ENCODE measurements around the gene ARHGAP42.
"Not testable (repeated sequence)": the region's sequence is repeated elsewhere in the genome, so short reads cannot be mapped to it uniquely, and the experiment has no call there.

ARHGAP42 gene, protein sequence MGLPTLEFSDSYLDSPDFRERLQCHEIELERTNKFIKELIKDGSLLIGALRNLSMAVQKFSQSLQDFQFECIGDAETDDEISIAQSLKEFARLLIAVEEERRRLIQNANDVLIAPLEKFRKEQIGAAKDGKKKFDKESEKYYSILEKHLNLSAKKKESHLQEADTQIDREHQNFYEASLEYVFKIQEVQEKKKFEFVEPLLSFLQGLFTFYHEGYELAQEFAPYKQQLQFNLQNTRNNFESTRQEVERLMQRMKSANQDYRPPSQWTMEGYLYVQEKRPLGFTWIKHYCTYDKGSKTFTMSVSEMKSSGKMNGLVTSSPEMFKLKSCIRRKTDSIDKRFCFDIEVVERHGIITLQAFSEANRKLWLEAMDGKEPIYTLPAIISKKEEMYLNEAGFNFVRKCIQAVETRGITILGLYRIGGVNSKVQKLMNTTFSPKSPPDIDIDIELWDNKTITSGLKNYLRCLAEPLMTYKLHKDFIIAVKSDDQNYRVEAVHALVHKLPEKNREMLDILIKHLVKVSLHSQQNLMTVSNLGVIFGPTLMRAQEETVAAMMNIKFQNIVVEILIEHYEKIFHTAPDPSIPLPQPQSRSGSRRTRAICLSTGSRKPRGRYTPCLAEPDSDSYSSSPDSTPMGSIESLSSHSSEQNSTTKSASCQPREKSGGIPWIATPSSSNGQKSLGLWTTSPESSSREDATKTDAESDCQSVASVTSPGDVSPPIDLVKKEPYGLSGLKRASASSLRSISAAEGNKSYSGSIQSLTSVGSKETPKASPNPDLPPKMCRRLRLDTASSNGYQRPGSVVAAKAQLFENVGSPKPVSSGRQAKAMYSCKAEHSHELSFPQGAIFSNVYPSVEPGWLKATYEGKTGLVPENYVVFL

DNA sequence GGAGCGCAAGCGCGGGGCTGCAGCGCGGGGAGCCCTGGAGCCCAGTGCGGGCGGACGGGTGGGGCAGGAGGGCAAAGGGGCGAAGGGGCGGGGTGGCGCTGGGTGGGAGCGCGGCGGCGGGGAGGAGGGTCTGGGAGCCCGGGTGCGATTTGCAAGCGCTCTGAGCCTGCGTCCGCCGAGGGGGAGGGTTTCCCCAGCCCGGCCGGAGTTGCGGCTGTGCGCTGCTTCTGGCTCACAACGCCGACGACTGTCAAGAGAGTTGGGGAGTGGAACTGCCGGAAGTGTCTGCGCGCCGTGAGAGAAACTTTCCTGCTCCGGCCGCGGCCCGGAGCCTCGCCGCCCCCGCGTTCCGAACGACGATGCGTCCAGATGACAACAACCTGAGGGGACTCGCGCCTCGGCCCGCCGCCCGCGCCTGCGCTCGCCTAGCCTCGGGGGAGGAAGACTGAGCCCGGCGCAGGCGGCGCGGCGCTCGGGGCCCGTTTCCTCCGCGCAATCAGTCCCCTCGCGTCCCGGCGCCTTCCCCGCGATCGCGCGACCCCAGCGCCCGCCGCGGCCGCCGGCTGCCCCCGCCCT, at the start of gene ARHGAP42:
TSS of gene ARHGAP42 (plus strand) at position 235 of the 576 bp plus-strand sequence. CDS start 391 bp downstream, outside the sequence.
- DNase-seq (ENCODE audit: low read depth), result no peak

- no peak for DNase-seq (ENCODE audit: low read depth)
Observed at GRCh38 chr11:100637706-100638105, 49.4 kb upstream of the ARHGAP42 start.

DNA sequence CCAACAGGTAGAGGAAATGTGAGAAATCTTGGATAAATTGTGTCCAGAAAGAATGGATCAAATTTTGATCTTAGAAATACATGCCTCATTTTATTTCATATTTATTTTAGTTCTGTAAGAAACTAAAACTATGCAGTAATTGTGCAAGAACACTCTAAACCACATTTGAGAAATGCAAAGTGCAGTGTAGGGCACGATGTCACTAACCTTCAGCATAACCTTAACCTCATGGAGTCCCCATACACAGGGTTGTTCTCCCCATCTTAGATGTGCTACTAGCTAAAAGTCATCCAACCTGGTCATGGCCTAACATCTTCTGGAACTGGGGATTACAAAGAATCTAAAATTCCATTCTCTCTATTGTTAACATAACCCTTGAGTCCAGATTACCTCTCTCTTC, 48.4 kb upstream of the ARHGAP42 start:
- DNase-seq (ENCODE audit: low read depth), result no peak

GRCh38 chr11:100639140-100639539, 47.9 kb upstream of the ARHGAP42 start:
- no peak for DNase-seq (ENCODE audit: low read depth)

DNA sequence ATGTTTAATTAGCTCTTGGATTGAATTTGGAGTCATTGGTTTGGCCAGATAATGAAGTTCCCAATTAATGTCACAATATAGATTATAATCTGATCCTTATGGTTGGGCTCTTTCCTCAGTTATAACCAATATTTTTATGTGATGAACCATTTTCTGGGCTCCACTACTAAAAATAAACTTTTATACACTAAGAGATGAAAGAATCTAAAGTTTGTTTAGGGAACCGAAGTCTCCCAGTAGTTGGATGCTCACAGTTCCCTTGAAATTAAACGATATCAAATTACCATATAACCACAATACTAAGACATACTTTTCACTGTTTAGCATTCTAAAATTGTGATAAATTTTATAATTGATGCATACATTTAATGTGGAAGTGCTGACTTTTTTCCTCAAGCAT, 47.0 kb upstream of the ARHGAP42 start:
- DNase-seq (ENCODE audit: low read depth), result no peak

DNA sequence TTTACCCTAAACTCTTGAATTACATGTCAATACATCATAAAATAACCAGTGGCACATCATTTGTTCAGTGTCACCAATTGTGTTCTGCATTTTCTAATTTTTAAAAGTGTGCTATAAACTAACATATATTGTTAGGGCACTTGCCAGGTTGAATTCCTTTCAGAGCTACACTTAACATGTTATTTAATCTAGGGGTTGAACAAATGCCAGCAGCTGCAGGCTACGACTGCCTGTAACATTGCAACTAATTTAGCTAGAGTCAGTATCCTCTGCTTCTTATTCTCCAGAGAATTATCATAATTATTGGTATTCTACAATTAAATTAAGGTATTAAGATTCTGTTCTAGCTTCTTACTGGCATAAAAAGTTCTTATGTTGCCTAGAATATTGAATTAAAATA, 46.4 kb upstream of the ARHGAP42 start:
- DNase-seq (ENCODE audit: low read depth), result no peak

DNA sequence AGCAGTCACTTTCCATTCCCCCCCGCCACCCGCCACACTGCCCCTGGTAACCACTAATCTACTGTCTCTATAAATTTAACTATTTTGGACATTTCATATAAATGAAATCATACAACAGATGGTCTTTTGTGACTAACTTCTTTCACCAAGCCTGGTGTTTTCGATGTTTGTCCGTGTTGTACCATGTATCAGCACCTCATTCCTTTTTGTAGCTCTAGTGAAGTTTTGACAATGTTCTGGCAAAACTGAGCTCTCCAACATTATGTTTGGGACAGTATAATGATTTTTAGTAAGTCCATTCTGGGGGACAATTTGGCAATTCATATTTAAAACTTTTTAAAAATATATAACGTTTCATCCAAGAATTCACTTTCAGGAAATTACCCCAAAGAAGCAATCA, 45.6 kb upstream of the ARHGAP42 start:
- DNase-seq (ENCODE audit: low read depth), result no peak

GRCh38 chr11:100646545-100646944, 40.5 kb upstream of the ARHGAP42 start:
- DNase-seq (ENCODE audit: low read depth), result no peak

DNA sequence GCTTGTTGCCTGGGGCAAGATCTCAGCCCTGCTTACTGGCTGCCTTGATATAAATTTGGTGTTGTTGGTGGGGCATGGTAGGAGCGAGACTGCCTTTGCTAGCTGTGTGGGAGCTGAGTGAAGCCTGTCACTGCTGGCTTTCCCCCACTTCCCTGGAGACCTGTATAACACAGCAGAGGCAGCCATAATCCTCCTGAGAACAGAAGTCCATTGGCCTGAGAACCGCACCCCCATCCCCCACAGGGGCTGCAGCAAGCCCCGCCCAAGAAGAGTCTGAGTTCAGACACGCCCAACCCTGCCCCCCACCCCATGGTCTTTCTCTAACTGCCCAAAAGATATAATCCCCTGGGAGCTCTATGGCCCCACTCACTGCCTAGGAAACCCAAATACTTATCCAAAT, 39.2 kb upstream of the ARHGAP42 start:
- DNase-seq (ENCODE audit: low read depth), result no peak

GRCh38 chr11:100663583-100663982, 23.5 kb upstream of the ARHGAP42 start:
- DNase-seq (ENCODE audit: low read depth), result no peak

GRCh38 chr11:100663996-100664395, 23.1 kb upstream of the ARHGAP42 start:
- DNase-seq (ENCODE audit: low read depth), result no peak

- not testable (repeated sequence) for DNase-seq (ENCODE audit: low read depth)
Observed at GRCh38 chr11:100666816-100667215, 20.3 kb upstream of the ARHGAP42 start.

DNA sequence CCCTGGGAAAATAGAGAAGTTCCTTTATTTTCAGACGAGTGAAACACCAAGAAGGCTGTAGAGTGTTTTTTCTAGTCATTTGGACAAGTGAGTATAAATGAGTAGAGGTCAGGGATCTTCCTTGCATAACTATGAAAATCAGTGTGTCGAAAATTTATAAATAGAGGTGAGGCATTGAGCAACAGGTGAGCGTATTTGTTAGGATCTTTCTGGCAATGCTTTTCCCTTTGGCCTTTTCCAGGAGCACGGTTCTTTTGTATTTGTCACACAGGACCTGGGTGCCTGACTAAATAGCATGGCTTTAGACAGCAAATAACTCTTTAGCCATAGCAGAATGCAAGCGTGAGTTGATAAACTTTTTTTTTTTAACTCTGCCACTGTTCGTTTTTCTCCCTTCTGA, 19.6 kb upstream of the ARHGAP42 start:
- no peak for DNase-seq (ENCODE audit: low read depth)

- DNase-seq (ENCODE audit: low read depth), result no peak
Observed at GRCh38 chr11:100670140-100670539, 16.9 kb upstream of the ARHGAP42 start.

GRCh38 chr11:100671471-100671870, 15.6 kb upstream of the ARHGAP42 start:
- no peak for DNase-seq (ENCODE audit: low read depth)

DNA sequence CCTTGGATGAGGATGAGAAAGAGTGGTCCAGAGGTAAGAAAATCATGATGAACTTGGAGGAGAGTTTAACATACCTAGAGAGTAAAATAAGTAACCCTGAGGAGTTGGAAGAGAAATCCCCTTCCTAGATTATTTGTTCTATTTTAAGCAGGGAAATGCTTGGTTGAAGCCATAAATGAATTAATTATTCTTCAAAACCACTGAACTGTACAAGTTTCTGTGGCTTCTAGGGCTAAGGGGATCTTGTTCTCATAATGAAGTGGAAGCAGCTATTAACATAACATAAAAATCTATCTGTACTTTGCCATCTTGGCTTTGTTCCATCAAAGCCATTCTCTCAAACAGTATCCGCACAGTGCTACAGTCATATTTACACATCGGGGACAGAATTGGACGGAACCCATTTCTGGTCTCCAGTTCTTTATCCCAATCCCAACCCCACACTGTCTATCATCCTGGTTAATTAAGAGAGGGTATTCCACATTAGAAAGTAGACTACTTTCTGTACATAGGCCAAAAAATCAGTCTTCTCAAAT, 14.5 kb upstream of the ARHGAP42 start:
- DNase-seq (ENCODE audit: low read depth), result no peak

DNA sequence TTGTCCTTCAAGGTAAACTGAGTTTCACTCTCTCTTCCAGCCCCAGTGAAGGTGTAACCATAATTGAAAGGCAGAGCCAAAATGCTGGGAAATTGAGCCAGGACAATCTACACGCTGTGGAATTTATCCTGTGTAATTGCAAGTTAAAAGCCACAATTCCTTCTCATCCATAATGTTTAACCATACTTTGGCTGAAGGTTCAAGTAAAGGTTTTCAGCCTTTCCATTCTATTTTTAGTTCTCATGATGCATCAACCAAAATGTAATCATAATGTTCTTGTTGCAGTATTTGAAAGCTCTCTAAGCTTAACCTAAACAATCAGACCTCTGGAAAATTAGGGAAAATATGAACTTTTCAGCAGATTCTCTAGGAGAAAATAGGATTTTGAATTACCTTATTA, 14.0 kb upstream of the ARHGAP42 start:
- no peak for DNase-seq (ENCODE audit: low read depth)

DNA sequence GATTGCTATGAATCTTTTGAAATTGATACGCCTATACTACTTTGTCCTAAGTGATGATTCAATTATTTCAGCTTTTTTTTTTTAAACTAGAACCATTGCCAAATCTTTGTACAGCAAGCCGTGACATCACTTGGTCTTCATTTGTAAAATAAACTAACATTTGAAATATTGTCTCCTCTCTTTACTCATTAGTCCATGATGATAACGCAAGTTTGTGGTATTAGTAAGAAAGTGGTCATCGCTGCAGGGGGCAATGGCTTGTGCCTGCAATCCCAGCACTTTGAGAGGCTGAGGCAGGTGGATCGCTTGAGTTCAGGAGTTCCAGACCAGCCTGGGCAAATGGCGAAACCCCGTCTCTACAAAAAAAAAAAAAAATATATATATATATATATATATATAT, 12.9 kb upstream of the ARHGAP42 start:
- DNase-seq (ENCODE audit: low read depth), result no peak

GRCh38 chr11:100675115-100675650, 11.9 kb upstream of the ARHGAP42 start:
- no peak for DNase-seq (ENCODE audit: low read depth)

DNA sequence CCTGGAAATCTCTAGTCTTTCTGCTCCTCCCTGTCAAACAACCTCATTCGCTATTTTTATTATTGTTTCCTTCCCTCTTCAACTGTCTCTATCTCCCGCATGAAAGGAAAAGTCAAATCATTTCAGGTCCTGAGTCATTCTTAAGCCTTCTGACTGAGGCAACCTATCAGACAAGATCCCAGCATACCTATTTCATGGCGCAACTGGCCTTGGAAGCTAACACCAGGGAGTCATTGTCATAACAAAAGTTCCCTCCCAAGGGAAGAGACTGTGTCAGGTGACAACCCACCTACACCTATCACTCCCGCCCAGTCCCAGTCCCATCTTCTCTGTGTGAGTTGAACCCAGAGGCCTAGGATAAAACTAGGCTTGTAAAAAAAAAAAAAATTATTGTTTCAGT, 10.2 kb upstream of the ARHGAP42 start:
- DNase-seq (ENCODE audit: low read depth), result no peak

- DNase-seq (ENCODE audit: low read depth), result no peak
Observed at GRCh38 chr11:100677796-100678195, 9.3 kb upstream of the ARHGAP42 start.

DNA sequence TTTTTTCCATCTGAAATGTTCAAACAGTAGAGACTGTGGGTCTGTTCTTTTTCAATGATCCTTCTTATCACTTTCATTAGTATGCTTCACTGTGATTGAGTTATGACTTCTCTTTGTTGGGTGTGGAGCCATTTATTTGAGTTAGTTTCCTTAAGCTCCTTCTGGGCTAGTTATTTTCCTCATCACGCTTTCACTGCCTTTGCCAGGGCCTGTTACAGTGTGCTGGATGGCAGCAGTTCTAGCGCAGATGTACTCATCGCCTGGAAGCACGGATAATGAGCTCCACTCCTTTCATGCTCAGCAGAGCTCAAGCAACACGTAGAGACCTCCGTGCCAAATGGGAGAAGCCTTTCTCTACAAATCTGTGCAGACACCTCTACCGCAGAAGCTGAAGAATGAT, 7.0 kb upstream of the ARHGAP42 start:
- no peak for DNase-seq (ENCODE audit: low read depth)

Data from activated T-cell treated with anti-CD3 and anti-CD28 coated beads for 1 hour (primary cell).